Measurements from ENCODE around the gene CSTPP1.

GRCh38 chr11:47109051-47109726 lies 172.6 kb downstream of the CSTPP1 start:
- TF ChIP-seq EP300 (IDR thresholded peaks at IDR 0.05) (no peak), POLR2A (IDR thresholded peaks at IDR 0.05) (no peak)
- TF ChIP-seq, protein P1, sequence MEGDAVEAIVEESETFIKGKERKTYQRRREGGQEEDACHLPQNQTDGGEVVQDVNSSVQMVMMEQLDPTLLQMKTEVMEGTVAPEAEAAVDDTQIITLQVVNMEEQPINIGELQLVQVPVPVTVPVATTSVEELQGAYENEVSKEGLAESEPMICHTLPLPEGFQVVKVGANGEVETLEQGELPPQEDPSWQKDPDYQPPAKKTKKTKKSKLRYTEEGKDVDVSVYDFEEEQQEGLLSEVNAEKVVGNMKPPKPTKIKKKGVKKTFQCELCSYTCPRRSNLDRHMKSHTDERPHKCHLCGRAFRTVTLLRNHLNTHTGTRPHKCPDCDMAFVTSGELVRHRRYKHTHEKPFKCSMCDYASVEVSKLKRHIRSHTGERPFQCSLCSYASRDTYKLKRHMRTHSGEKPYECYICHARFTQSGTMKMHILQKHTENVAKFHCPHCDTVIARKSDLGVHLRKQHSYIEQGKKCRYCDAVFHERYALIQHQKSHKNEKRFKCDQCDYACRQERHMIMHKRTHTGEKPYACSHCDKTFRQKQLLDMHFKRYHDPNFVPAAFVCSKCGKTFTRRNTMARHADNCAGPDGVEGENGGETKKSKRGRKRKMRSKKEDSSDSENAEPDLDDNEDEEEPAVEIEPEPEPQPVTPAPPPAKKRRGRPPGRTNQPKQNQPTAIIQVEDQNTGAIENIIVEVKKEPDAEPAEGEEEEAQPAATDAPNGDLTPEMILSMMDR (IDR thresholded peaks at IDR 0.05): no peak

All from stomach (tissue), 4 donors.